Stimulated activated naive CD8-positive, alpha-beta T cell treated with anti-CD3 and anti-CD28 coated beads, Interleukin-15, Interleukin-2, amounts not matched to agents 100 U/mL and 50 U/mL, for 24 hours (primary cell): Measurements from ENCODE around the gene CTSV.
"Not testable (repeated sequence)": the region's sequence is repeated elsewhere in the genome, so short reads cannot be mapped to it uniquely, and the experiment has no call there.

ENCODE experiments used
- ATAC-seq: fragments of 150-1000 bp; cut with Tn5 transposase; one replicate; pipeline ENCODE4 v1.10.0; 2021
- DNase-seq: peaks from one replicate; pipeline ENCODE4 v3.0.0; 2021

The CTSV gene

DNA sequence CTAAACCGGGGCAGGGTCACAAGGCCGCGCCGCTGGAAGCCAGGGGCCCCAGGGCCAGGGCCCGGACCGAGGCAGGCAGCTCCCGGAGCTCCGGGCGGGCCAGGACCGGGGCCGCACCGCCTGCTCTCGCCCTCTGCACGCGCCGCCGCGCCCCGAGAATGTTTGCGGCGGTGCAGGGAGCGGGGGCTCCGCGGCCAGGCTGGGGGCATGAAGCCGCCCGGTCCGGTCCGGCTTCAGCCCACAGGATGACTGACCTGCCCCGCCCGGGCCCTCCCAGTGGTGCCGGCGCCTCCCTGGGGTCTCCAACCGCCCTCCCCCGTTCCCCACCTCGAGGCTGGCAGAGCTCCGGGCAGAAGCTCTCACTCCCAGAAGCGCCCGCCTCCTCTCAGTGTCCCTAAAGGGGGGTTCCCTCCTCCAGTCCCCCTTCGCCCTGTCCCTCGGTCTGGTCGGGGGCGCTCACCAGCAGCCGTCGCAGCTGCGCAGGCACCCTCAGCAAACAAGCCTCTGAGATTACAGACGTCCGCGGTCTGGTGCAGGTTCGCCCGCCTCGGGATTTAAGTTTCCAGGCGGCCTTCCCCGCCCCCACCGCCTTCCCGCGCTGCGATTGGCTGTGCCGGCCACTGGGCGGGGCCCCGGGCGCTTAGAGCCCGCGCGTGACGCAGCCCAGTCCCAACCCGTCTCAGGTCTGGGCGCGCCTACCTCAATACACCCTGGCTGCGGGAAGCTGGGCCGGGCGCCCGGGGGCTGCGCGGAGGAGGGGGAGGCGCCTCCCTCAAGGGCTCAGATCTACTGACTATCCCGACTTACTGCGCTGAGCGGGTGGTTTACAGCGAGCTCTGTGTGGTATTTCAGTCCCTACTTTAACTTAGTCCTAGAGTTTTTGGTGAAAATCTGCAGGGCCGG is at the start of gene CTSV:
Gene CTSV, minus strand, starts transcription at position 532 of the 903 bp plus-strand sequence. CDS start 1,099 bp downstream, outside the sequence.
- ATAC-seq (peak; percentile 99), DNase-seq (peak; percentile 86)

DNA sequence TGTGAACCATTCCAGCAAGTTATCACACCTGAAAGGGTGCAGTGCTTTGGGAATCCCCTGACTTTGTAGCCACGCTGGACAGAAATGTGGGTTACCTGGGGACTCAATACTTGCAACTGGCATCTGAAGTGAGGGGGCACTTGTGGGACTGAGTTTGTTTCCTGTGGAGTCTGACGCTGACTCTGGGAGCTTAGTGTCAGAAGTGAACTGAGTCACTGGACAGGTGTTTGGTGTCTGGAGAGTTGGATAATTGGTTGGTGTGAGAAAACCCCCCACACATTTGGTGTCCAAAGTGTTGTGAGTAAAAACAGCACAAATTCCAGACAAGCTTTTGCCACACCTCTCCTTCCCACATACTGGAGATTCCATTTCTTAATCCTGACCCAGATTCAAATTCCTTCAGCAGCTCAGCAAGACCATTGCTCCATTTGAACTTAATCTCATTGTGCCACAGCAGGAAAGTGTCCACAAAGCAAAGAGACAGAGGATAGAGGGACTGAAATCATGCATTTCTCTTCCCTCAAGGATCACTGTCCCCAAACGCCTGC is 48.8 kb upstream of the CTSV start:
- not testable (repeated sequence) for DNase-seq, ATAC-seq

DNA sequence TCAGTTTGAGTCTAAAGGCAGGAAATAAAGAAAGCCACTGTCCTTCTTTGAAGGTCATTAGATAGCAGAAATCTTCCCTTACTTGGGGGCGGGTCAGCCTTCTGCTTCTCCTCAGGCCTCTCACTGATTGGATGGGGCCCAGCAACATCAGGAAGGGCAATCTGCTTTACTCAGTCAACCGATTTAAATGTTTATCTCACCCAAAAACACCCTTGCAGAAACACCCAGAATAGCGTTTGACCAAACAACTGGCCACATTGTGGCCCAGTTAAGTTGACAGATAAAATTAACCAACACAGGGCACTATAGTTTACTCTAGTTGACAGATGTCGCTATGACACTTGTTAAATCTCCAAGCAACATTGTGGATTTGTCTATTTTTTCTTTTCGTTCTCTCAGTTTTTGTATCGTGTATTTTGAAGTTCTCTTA is 45.6 kb upstream of the CTSV start:
- ATAC-seq = not testable (repeated sequence)

DNA sequence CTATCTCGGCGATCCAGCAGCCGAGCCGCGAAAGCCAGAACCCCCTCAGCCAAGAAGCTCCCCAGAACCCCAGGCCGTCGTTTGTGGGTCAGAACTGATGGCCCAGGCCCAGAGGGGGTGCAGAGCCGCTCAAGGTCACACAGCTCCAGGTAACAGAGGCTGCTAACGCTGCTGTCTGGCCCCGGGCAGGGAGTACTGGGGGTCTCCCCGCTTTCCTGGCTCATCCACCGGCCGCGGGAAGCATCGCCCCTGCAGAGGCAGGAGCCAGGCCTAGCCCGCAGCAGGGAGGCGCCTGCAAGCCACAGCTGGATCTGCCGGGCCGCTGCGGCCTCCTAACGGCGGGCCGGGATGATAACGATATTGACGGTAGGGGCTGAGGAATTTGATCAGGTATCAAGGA is 39.4 kb upstream of the CTSV start:
- DNase-seq = no peak
- no peak for ATAC-seq

More for the DNA sequence above, 45.6 kb upstream of the CTSV start:
- not testable (repeated sequence) for DNase-seq

DNA sequence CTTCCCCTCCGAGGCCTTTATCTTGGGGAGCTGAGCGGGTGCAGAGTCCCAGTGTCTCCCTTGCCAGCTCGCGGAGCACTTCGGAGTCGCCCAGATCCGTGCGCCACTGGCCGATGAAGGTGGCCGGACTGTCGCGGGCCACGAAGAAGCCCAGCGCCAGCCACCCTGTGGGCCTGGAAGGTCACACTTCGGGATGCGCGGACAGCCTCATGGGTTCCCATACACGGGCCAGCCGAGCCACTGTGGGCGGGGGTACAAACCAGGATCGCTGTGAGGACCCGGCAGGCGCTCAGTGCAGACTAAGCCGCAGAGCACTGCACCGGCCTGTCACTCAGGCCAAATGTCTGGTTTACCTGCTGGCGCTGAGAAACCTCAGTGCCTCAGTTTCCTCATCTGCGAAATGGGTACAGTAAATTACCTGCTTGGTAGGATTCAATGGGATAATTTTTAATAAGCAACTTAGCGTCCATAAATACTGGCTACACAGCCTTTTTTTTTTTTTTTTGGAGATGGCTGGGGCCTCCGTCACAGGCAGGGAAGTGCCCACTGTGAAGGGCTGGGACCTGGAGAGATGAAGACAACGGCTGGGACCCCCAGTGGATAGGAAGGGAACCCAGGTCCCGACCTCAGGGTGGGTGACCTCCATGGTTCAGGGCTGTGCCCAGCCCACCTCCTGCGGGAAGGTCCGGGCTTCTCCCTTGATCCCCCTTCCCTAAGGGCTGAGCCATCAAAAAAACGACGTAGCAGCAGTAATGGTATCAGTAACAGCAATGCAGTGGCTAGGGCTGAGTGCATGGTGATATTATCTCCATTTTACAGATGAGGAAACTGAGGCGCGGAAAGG is 38.7 kb upstream of the CTSV start:
- DNase-seq (no peak), ATAC-seq (no peak)

DNA sequence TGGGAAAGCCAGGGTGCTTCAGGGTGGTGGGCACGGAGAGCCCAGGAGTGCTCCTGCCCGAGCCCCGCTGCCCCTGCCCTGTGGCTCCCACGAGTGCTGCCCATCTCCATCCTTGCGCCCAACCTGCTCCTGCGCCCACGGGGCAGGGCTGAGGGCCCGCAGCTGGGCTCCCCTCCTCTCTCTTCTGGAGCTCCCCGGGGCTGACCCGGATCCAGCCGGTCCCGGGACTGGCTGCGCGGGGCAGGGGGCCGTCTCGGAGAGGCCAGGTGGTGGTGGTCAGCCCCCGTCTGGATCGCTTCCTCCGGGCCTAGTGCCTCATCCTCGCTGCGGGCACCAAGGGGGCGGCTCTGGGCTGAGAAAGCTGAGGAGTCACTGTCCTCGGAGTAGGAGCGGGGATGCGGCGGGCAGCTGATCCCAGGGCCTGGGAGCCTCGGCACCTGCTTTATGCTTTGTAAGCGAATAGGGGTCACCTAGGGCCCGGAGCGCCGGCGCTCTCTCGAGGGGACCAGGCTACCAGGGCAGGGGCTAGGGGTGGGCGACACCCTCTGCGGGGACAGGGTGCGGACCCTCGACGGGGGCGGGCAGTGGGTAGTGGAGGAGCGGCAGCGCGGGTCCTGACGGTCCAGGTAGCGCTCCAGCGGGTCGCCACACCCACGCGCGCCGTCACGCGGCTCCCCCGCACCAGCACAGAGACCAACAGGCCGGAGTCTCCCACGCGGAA is 37.9 kb upstream of the CTSV start:
- peak; percentile 14 for ATAC-seq
- DNase-seq = not testable (repeated sequence)

DNA sequence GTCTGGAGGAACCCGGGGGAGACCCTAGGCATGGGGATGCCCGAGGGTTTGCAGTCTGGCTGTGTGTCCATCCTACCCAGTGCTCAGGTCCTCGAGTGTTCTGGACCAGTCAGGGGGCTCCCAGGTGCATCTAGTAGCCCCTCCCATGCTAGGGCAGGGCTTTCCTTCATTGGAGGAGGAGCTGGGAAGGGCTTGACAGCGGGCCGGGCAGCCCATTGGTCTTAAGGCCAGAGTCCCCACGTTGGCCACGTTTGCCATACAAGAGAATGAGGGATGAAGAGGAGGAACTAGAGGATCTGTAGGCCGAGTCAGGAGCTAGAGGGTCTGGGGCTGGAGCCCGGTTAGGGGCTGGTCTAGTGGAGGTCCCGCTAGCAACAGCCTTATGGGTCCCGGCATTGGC is 37.3 kb upstream of the CTSV start:
- ATAC-seq (no peak), DNase-seq (no peak)

DNA sequence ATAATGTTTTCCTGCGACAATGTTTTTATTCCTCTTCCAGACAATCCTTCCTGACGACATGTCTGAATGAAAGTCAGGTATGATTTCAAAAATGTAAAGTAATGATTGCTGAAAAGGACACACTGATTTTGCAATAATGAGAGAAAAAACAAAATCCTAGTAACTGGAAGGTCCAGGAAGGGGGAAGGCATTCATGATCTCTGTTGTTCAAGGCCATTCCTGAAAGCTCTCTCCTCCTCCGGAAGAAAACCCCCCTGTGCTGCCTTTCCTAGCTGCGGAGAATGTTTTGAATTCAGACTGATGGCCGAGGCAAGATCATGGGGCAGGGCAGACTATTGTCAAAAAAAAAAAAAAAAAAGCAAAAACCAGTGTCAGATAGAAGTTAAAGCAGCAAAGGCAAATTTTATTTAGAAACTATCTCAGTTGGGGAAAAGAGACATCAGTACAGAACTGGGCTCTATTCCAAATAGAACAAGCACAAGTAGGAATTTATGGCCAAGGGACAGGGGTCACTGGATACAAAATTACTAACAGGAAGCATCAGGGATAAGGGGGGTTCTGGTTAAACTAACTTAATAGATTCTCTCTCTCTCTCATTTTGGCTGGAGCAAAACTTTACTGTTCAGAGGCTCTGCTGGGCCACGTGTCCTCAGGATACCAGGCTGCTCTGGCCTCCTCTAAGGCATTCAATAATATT is 36.5 kb upstream of the CTSV start:
- DNase-seq = no peak
- ATAC-seq = no peak

DNA sequence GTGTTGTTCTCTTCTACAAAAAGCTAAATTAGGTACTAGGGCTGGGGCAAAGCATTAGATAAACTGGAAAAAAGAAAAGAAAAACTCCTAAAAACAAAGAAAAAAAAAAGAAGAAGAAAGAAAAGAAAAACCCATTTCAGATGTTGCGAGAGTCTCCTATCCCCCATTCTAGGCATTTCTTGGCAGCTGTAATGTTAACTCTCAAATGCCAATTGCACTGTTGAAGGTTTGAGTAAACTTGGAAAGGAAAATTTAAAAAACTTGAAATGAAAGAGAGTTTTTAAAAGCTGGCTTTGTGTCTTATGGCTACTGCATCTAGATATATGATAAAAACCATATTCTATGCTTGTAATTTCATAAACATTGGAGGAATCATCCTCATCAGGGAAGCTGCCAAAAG is 34.6 kb upstream of the CTSV start:
- DNase-seq = no peak
- ATAC-seq = no peak

DNA sequence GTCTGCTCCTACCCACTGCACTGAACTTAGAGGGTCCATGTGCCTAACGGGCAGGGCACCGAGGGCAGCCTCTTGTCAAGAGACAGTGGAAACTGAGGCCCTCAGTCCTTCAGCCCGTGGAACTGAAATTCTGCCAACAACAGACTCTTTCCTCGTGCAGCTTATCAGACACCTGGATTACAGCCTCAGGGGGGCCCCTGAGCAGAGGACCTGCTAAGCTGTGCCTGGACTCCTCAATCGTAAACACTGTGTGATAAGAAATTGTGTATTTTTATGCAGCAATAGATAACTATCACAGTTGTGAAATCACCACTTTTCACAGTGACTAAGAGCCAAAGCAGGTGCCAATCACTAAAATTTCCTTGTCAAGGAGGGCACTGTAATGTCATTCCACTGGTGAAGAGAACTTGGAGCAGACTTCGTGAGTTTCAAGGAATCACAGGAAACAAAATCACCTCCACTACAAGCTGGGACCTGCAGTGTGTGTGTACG is 33.4 kb upstream of the CTSV start:
- DNase-seq = no peak
- no peak for ATAC-seq

DNA sequence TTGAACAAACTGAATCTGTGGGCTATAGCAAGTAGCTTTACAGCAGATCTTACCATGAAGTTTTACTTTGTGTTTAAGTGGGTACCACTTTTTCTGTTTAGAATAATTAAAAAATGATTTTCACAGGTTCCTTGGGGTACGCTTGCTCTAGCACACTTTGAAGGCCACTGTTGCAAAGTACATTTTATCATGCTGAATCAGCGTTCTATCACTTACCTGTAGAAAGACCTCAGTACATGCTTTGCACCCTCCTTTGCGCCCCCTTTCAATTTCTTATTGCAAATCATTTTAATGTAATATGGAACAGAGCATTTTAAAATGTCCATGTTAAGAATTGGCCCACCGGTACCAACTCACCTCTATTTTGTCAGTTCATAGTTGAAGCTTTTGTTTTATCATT is 31.4 kb upstream of the CTSV start:
- ATAC-seq, DNase-seq: not testable (repeated sequence)

DNA sequence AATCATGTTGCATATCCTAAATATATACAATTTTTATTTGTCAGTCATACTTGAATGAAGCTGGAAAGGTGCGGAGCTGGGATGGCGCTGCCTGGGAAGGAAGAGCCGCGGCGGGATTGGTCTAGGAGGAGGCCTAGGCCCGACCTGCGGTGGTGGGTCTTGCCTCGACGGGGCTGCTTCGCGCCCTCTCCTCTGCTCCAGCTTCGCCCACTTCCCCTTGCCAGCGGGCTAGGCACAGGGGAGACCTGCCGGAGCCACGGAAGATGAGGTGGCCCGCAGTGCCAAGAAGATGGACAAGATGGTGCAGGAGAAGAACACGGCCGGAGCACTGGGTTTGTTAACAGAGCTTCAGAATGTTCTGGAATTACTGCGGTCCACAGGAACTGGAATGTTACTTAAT is 28.5 kb upstream of the CTSV start:
- ATAC-seq (no peak), DNase-seq (no peak)

DNA sequence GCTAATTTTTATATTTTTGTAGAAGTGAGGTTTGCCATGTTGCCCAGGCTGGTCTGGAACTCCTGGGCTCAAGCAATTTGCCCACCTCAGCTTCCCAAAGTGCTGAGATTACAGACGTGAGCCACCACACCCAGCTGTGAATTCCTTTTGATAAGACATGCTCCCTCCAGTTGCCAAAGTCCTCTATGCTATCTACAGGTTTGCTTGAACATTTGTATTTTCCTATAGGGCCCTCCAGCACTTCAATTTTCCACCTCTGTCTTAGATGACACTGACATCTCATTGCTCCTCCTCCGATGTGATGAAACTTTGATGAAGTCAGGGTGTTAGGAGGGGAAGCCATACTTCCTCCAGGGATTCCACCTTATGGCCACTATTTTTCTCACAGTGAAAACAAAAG is 25.2 kb upstream of the CTSV start:
- ATAC-seq = no peak
- DNase-seq = no peak

DNA sequence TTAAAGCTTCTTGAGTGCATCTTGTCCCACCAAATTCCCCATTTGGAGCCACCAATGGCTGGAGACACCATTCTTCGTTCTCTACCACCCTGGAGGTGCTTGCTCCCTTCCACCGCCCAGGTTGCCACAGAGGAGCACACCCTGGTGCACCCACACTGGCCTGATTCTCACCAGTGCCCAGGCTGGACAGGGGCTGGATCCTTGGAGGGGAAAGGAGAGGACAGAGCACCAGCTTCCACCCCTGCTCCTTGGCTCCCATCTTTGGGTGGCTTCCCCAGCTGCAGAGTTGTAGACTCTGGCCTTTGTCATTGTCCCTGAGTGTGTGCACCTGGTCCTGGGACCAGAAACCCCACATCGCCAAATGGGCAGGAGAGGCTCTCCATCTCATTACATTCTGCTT is 21.9 kb upstream of the CTSV start:
- DNase-seq = no peak
- no peak for ATAC-seq

DNA sequence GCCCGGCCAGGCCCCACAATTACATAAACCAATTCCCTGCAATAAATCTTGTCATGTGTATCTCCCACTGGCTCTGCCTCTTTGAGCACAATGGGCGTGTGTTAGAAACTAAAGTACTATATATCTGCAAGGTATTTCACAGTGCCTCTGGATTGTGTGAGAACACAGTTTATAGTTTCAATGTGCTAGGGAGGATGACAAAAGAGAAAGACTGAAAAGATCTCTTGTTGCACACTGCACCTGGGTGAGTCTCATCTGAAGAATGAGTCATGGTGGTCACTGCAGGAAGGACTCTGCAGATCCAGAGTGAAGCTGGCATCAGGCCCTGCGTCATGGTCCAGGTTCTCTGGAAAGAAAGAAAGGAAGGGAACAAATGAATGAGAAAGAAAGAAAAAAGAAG is 20.7 kb upstream of the CTSV start:
- ATAC-seq (no peak), DNase-seq (no peak)

DNA sequence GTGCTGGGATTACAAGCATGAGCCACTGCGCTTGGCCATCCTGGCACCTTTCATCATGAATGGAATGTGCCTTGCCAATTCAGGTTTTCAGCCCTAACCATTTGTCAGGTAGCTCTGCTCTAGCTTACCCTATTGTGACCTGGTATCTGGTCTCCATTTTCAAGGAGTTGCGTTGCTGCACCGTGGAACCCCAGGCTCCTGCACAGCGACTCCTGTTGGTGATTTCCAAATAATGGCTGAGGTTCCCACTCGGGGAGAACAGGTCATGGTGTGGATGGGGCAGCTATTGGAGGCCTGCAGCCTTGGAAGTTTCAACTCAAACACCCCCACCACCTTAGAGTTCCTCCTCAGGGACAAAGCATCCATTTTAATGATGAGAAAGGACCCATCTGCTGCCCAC is 18.7 kb upstream of the CTSV start:
- DNase-seq = no peak
- ATAC-seq = no peak

DNA sequence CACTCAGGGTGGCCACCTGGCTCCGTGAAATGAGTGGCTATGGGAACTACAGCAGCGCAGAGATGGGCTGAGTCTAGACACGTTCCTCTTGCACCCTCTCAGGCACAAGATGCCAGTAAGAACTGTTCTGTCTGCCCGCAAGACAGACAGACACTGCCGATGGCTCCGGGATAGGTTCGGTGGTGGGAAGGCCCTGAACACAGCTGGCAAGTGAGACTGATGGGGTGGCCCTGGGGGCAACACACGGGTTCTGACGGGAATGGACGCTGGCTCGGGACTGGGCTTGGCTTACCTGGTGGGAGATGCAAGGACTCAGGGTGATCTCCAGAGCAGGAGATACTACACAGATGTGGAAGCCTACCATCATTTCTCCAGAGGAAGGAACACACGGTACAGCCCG is 16.9 kb upstream of the CTSV start:
- not testable (repeated sequence) for ATAC-seq, DNase-seq

DNA sequence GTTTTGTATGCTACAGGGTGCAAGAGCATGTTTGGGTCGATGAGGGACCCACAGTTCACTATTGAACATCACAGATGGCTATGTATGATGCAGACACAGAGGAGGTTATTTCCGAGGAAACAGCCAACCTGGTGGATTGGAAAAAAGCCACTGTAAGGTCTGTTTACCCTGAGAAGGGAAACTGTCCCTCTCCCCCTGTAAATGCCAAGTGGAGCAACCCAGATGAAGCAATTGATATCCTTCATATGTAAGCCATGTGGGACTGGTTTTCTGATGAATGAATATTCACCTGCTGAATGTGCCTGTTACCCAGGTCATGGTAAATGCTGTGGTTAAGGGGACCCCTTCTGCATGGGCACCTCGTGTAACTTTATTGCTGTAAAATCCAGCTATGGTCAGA is 14.8 kb upstream of the CTSV start:
- ATAC-seq (no peak), DNase-seq (no peak)

DNA sequence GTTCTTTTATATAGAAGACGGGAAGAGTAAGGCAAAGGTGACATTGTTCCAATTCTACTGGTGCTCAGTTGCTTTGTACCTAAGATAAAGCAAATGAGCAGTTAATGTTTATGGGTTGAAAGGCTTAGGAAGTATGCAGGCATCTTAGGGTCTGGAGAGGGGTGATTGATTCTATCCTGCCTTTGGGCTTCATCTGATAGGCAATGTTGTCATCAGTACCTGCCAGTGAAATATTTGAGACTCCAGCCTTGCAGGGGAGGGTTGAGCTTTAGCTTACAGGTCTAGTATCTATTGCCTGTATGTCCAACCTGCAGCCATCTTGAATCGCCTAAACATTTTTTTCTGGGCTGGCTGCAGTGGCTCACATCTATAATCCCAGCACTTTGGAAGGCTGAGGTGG is 13.8 kb upstream of the CTSV start:
- DNase-seq (no peak), ATAC-seq (no peak)

DNA sequence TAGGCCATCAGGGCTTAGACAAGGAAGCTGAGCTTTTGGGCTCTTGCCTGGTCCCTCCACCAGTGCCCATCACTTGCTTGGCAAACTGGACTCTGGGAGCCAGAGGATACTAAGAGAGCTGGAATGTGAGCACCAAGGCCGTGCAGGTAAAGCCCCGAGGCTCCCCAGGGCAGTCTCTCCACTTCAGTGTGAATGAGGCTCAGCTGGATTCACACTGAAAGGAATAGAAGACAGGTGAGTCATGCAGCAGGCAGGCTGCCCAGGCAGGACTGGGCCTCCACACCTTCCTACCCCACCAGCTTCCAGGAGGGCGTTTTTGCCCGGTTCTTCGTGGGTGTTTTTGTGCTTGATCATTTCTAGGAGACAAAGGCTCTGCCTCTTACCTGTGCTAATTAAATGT is 7.3 kb upstream of the CTSV start:
- ATAC-seq = no peak
- no peak for DNase-seq

DNA sequence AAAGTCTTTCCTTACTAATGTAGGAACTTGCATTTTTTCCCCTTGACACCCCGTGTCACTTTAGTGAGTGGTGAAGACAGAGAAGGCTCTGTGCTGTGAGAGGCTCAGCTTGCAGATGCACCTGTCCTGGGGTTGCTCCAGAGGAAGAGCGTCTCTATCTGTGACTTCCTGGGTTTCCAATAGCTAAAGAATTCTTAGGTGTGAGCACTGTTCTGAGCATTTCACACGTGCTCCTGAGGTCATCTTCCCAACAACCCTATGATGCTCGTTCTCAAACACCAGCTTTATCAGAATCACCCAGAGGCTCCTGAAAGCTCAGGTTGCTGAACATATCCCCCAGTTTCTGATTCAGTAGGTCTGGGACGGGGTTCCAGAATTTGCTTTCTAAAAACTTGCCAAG is 6.4 kb upstream of the CTSV start:
- no peak for ATAC-seq
- DNase-seq = no peak
